Fibroblast of peridontal ligament (primary cell): Measurements from ENCODE around the gene ADI1.
"Not testable (repeated sequence)": the region's sequence is repeated elsewhere in the genome, so short reads cannot be mapped to it uniquely, and the experiment has no call there.

Experiments used
- DNase-seq: peaks from one replicate; pipeline ENCODE4 v3.0.0-alpha.2; 2010; ENCODE audit errors: extremely low read depth

ADI1 gene

DNA sequence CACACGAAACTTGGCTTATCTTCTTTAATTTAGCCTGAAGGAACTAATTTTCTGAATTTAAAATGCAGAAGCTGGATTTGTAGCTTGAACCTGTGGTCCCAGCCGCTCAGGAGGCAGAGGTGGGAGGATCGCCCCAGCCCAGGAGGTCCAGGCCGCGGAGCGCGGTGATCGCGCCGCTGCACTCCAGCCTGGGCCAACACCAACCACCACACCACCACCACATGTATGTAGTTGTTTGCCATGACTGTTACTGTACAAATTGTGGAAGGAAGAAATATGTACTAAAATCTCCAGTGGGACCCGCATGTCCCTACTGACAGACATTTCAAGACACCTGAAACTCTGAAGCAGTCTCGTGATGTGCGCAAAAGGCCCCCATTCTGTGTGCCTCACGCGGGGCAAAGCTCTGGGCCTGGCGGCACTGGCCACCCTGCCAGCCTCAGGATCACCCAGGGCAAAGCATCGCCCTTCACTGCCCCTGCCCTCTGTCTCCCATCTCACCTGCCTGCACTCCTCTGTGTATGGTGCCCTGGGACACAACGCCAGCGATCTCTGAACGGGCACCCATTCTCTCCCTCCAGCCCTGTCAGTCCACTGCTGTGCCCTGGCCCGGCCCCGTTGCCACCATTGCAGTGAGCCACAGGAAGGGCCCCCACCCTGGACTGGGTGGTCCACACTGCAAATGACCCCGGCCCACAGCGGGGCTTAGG is 10.1 kb upstream of the ADI1 start:
- DNase-seq: no peak

DNA sequence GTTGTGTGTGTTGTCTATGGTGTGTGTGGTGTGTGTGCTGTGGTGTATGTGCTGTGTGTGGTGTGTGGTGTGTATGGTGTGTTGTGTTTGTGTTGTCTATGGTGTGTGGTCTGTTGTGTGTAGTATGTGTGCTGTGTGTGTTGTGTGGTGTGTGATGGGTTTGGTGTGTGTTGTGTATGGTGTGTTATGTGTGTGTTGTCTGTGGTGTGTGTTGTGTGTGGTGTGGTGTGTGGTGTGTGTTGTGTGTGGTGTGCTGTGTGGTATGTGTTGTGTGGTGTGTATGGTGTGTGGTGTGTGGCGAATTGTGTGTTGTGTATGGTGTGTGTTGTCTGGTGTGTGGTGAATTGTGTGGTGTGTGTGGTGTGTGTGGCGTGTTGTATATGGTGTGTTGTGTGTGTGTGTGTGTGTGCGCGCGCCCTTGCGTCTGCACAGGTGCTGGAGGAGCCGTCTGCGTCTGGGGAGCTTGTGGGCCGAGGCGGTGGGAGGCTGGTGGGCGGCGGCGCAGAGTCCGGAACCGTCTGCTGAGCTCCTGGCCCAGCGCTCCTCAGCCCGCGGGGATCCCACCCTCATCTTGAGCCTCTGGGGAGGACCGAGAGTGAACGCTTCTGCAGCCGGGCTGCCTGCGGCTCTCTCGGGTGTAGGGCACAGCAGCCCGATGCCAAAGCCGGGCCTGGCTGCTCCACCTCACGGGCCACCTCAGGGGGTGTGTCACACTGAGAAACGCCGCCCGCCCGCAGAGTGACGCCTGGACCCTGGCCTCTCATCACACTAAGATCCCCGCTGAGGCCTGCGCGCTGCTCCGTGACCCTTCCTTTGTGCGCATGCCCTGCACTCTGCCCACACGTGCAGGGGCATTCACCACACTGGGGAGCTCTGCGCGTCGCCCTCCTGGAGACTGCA is 8.8 kb upstream of the ADI1 start:
- no peak for DNase-seq

DNA sequence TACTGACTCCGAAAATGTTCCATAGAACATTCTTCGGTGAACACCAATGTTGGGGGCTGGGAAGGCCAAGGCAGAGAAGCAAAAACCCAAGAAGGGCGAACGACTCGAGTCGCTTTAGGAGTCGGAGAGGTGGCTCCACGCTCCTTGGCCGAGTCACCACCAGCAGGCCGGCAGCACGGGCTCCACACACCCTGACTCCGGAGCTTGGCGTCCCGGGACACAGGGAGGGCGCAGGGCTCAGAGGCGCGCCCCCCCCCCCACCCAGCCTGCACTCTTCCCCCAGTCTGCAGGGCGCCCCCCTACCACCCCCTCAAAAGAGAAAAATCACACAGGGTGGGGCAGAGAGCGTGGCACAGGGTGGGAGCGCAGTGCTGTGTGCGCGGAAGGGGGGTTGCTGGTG is 7.5 kb upstream of the ADI1 start:
- DNase-seq: no peak

DNA sequence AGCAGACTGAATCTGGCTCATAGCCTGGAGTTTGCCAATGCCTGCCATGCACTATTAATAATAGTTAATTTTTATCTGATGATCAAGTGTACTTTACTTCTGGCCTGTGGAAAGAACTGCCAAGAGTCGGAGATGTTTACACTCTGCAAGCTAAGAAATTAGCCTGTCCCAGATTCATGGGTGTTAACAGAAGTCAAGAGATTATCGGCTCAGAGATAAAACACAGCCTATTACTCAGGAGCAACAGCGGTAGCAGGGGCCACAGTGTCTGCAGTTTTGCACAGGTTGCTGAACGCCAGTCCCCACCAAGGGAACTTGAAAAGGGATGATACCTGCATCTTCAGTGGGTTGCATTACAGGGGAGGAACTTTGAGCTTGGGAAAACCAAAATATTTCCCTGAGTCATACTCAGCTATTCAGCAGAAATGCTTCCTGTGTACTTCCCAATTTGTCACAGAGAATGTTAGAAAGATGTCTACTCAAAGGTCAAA is 4.3 kb upstream of the ADI1 start:
- DNase-seq: peak; percentile 29

- no peak for DNase-seq
Measured at GRCh38 chr2:3522961-3523421, 3.7 kb upstream of the ADI1 start.

GRCh38 chr2:3520591-3520990 is 1.3 kb upstream of the ADI1 start:
- no peak for DNase-seq

DNA sequence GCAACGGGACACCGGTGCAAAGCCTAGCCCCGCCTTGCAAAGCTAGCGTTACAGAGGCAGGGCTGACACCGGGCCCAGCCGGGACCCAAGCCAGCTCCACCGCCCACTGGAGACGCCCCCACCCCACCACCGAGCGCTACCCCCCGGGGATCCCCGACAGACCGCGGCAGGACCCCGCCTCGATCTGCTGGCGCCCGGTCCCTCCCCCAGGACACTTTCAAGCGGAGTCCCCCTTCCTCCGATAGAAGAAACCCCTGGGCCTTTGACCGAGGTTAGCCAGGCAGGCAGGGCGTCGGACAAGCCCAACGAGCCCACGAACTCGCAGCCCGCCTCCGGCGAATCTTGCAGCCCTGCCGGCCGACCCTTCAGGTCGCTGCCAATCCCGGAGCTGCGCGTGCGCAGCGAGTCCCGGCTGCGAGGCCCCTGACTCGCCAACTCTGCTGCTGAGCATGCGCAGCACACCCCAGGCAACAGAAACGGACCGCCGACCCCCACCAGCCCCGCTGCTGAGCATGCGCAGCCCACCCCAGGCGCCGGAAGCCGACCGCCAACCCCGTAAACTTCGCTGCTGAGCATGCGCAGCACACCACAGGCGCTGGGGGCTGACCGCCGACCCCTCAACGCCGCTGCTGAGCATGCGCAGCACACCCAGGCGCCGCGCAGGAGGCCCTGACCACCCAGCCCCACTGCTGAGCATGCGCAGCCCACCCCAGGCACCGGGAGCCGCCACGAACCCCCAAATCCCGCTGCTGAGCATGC is 656 bp downstream of the ADI1 start:
- peak; percentile 96 for DNase-seq

DNA sequence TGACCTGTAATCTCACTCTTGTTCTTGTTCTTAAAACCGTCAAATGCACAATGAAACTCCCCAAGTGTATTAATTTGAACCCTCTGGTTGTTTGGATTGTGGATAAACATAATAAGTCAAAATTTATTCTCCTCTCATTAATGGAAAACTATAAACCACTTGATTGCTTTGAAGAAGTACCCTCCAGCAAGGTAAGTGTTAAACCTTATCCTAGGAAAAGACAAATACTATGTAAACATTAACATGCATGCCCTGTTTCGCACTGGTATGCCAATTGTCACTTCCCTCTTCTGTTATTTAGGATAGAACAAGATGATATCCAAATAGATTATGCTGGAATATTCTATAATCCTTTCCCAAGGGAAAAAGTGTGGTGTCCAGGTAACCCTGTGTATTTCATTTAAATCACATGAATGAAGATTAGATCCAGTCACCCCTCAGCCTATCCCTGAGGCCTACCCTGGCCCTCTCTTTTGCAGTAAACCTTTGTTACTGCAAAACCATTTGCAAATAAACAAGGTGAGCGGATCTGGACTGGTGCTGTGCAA is 1.3 kb downstream of the ADI1 start:
- no peak for DNase-seq

GRCh38 chr2:3516831-3517230 is 2.5 kb downstream of the ADI1 start:
- DNase-seq: no peak

DNA sequence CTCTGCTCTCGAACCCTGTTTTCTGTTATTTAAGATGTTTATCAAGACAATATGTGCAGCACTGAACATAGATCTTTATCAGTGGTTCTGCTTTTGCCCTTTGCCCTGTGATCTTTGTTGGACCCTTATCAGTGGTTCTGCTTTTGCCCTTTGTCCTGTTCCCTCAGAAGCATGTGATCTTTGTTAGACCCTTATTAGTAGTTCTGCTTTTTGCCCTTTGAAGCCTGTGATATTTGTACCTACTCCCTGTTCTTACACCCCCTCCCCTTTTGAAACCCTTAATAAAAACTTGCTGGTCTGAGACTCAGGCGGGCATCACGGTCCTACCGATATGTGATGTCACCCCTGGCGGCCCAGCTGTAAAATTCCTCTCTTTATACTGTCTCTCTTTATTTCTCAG is 3.9 kb downstream of the ADI1 start:
- not testable (repeated sequence) for DNase-seq

DNA sequence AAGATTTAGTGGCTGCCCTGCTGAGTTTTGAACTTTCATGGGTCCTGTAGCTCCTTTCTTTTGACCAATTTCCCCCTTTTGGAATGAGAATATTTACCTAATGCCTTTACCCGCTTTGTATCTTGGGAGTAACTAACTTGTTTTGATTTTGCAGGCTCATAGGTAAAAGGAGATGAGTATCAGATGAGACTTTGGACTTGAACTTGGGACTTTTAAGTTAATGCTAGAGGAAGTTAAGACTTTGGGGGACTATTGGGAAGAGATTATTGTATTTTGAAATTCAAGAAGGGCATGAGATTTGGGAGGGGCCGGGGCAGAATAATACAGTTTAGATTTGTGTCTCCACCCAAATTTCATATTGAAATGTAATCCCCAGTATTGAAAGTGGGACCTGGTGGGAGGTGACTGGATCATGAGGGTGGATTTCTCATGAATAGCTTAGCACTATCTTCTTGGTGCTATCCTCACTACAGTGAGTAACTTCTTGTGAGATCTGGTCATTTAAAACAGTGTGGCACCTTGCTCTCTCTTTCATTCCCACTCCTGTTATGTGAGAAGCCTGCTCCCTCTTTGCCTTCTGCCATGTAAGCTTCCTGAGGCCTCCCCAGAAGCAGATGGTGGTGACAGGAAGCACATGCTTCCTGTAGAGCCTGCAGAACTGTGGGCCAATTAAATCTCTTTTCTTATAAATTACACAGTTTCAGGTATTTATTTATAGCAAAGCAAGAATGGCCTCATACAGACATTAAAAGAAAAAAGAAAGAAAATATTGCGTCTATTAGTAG is 6.1 kb downstream of the ADI1 start:
- DNase-seq: no peak

GRCh38 chr2:3512086-3512485 is 7.2 kb downstream of the ADI1 start:
- peak; percentile 30 for DNase-seq

DNA sequence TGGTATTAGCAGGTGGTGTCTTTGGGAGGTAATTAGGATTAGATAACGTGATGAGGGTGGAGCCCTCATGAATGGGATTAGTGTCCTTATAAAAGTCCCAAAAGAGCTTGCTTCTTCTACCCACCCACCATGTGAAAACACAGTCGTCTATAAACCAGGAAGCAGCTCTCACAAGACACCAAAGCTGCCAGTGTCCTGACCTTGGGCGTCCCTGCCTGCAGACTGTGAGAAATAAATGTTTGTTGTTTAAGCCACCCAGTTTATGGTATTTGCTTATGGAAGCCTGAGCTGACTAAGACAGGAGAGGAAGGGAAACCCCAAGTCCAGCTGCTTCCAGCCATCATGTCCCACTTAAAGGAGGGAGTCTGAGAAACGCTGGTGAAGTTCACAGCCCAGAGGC is 13.6 kb downstream of the ADI1 start:
- no peak for DNase-seq

DNA sequence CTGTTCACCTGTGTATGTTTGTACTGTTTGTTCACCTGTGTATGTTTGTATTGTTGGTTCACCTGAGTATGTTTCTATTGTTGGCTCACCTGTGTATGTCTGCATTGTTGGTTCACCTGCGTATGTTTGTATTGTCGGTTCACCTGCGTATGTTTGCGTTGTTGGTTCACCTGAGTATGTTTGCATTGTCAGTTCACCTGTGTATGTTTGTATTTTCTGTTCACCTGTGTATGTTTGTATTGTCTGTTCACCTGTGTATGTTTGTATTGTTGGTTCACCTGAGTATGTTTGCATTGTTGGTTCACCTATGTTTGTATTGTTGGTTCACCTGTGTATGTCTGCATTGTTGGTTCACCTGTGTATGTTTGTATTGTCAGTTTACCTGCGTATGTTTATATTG is 14.6 kb downstream of the ADI1 start:
- DNase-seq: no peak

- DNase-seq: no peak
Measured at GRCh38 chr2:3503483-3503882, 15.8 kb downstream of the ADI1 start.

DNA sequence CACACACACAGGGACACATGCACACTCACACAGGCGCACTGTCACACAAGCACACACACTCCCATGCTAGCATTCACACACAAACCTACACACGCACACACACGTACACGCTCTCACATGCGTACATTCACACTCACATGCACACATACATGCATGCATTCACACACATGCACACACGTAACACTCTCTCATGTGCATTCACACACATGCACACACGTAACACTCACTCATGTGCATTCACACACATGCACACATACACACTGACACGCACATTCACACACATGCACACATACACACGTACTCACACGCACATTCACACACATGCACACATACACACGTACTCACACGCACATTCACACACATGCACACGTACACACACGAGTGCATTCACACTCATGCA is 16.3 kb downstream of the ADI1 start:
- no peak for DNase-seq

- no peak for DNase-seq
Measured at GRCh38 chr2:3500326-3500899, 18.9 kb downstream of the ADI1 start.

GRCh38 chr2:3498783-3499394 is 20.4 kb downstream of the ADI1 start:
- DNase-seq: no peak

- not testable (repeated sequence) for DNase-seq
Measured at GRCh38 chr2:3496708-3497080, 22.6 kb downstream of the ADI1 start.

DNA sequence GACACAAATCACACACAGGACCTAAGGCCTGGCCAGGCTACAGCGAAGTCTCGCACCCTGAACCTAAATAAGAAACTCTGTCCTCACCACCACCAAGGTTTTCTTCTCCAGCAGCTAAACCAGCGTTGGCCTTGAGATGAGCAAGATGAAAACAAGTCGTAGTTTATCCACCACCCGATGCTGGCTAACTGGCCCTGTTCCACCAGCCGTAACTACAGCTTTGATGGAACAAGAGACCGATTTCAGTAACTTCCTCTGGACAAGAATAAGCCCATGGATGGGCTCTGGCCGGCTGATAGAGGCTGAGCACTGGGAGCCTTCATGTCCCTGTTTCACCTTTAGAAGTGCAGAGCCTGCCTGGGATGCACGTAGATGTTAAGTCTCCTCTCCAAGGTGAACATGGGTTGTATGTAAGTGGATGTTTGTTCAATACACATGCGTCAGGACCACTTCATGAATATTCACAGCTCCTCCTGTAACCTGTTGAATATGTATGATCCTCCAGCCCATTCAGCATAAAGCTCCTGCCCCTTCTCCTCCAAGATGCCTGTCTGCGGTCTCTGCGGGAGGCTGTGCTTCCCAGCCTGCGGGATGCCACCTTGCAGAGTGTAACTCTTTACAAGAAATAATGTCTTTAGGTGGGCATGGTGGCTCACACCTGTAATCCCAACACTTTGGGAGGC is 24.2 kb downstream of the ADI1 start:
- DNase-seq: no peak
